ENCODE data around the gene RRM2.

- TF ChIP-seq CTCF (conservative IDR thresholded peaks at IDR 0.05; ENCODE audit: low read depth, low read length), result no peak
- no peak for TF ChIP-seq FOS (IDR thresholded peaks at IDR 0.05; ENCODE audit: low read depth, low read length)
- TF ChIP-seq SMC3 (IDR thresholded peaks at IDR 0.05; ENCODE audit: low read depth, low read length), result no peak
- no peak for TF ChIP-seq NFE2L2 (IDR thresholded peaks at IDR 0.05; ENCODE audit: low read depth, low read length)
- TF ChIP-seq MAFK (IDR thresholded peaks at IDR 0.05; ENCODE audit: low read depth, low read length), result no peak
- TF ChIP-seq RAD21 (IDR thresholded peaks at IDR 0.05; ENCODE audit: low read length), result no peak
- no peak for TF ChIP-seq MXI1 (IDR thresholded peaks at IDR 0.05; ENCODE audit: borderline replicate concordance, low read depth, low read length)
- TF ChIP-seq POLR2A (IDR thresholded peaks at IDR 0.05; ENCODE audit: low read depth, low read length), result no peak
- TF ChIP-seq MAZ (IDR thresholded peaks at IDR 0.05; ENCODE audit: borderline replicate concordance, low read depth, low read length), result no peak
- no peak for TF ChIP-seq USF2 (IDR thresholded peaks at IDR 0.05; ENCODE audit: low read depth, low read length)
- TF ChIP-seq RFX5 (IDR thresholded peaks at IDR 0.05; ENCODE audit: low read depth, low read length), result no peak
- TF ChIP-seq BHLHE40 (IDR thresholded peaks at IDR 0.05; ENCODE audit: low read depth, low read length), result no peak
- TF ChIP-seq CHD1 (IDR thresholded peaks at IDR 0.05; ENCODE audit: low read depth, low read length), result no peak
- TF ChIP-seq, protein P1, sequence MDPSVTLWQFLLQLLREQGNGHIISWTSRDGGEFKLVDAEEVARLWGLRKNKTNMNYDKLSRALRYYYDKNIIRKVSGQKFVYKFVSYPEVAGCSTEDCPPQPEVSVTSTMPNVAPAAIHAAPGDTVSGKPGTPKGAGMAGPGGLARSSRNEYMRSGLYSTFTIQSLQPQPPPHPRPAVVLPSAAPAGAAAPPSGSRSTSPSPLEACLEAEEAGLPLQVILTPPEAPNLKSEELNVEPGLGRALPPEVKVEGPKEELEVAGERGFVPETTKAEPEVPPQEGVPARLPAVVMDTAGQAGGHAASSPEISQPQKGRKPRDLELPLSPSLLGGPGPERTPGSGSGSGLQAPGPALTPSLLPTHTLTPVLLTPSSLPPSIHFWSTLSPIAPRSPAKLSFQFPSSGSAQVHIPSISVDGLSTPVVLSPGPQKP (IDR thresholded peaks at IDR 0.05; ENCODE audit: borderline replicate concordance, low read depth, low read length), result no peak
Measured at GRCh38 chr2:10101491-10101890, 21.0 kb upstream of the RRM2 start.
